Activated CD4-positive, alpha-beta T cell treated with anti-CD3 and anti-CD28 coated beads, Interleukin-2, amount 10 ng/mL, durations not matched to agents 24 days and 14 days (primary cell): Measurements from ENCODE around the gene NDUFB10. TPM values are rescaled to one million over a fixed set of nuclear protein-coding genes. Genes with fewer than 3 reads are reported as not detected.
"Not testable (repeated sequence)": the region's sequence is repeated elsewhere in the genome, so short reads cannot be mapped to it uniquely, and the experiment has no call there.

ENCODE experiments used
- DNase-seq: peaks from one replicate; pipeline ENCODE4 v3.0.0; 2022
- H3K27ac Mint-ChIP-seq: one replicate; pipeline ENCODE4 v1.8.0; 2022; ENCODE audit warnings: mild to moderate bottlenecking, mixed read lengths
- H3K27me3 Mint-ChIP-seq: one replicate; pipeline ENCODE4 v1.8.0; 2022; ENCODE audit warnings: mixed read lengths
- H3K36me3 Mint-ChIP-seq: one replicate; pipeline ENCODE4 v1.8.0; 2022; ENCODE audit warnings: low read depth, mild to moderate bottlenecking, mixed read lengths
- H3K4me1 Mint-ChIP-seq: one replicate; pipeline ENCODE4 v1.8.0; 2021; ENCODE audit warnings: mixed read lengths
- H3K4me3 Mint-ChIP-seq: one replicate; pipeline ENCODE4 v1.8.0; 2022; ENCODE audit warnings: mild to moderate bottlenecking, moderate library complexity, mixed read lengths
- H3K9me3 Mint-ChIP-seq: one replicate; pipeline ENCODE4 v1.8.0; 2021; ENCODE audit warnings: mixed read lengths
- intact Hi-C: fragments of 100-400 bp; cut with micrococcal nuclease; formaldehyde crosslinking; loops from one replicate; pipeline ENCODE4 v1.15.1; 2023
- total RNA-seq: library from RNA; stranded (reverse); gene quantifications from 2 replicates; pipeline ENCODE4 v1.2.3, GENCODE V29; 2022

The NDUFB10 gene
- total RNA-seq, 1 donor from 2014 or later, result 141 TPM

DNA sequence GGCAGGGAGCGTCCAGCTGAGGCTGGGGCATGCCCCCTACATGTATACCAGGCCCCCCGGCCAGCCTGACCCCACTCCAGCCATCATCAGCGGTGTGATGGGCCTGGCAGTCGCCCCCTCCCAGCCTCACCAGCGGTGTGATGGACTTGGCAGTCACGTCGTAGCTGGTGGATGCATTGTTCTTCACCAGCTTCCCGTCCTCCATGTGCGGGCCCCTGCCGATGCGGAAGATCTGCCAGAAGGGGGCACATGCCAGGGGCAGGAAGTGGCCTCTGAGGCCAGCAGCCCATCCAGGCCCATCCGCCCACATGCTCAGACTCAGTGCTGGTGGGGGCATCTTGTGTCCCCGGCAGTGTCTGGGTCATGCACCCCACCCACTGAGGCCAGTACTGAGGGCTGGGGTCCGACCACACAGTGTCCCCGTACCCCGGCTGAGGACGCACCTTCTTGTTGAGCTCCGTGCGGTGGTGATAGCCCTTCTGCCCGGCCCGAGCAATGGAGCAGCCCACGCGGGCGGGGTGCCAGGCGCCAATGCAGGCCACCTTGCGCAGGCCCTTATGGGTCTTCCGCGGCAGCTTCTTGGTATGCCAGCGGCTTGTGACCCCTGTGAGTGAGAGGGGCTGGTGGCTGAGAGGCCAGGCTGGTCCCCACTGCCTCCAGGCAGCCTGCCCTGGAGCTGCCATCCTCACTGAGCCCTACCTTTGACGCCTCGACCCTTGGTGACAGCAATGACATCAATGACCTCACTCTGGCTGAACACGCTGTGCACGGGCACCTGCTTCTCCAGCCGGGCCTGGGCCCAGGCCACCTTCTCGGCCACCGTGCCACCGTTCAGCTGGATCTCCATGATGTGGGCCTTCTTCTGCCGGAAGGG lies 12.6 kb upstream of the NDUFB10 start:
- no peak overlapping the region for H3K27ac Mint-ChIP-seq
- peaks cover 3% of the 10 kb centered on the region for H3K27me3 Mint-ChIP-seq
- DNase-seq, result no peak
- H3K4me1 Mint-ChIP-seq, result peaks cover 18% of the 10 kb centered on the region
- H3K36me3 Mint-ChIP-seq, result no peaks in the 10 kb centered on the region
- no peak overlapping the region for H3K4me3 Mint-ChIP-seq
- intact Hi-C loops, result no loop called here
- H3K9me3 Mint-ChIP-seq, result no peaks in the 10 kb centered on the region

DNA sequence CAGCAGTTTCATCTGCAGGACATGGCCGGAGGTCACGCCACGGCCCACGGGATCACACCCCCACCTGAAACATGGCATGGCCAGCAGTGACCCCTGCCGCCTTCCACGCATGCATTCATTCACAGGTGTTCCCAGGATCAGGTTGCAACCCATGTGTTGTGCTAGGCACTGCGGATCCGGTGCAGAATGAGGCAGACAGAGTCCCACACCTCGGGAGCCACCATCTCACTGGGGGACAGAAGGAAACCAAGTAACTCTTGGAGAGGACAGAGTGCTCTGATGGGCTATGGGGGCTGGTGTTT lies 12.0 kb upstream of the NDUFB10 start:
- H3K36me3 Mint-ChIP-seq, result no peaks in the 10 kb centered on the region
- H3K27me3 Mint-ChIP-seq, result peaks cover 3% of the 10 kb centered on the region
- no peak overlapping the region for H3K27ac Mint-ChIP-seq
- no peak overlapping the region for H3K4me3 Mint-ChIP-seq
- peaks cover 13% of the 10 kb centered on the region for H3K4me1 Mint-ChIP-seq
- H3K9me3 Mint-ChIP-seq, result no peaks in the 10 kb centered on the region
- intact Hi-C loops, result no loop called here
- DNase-seq, result no peak

DNA sequence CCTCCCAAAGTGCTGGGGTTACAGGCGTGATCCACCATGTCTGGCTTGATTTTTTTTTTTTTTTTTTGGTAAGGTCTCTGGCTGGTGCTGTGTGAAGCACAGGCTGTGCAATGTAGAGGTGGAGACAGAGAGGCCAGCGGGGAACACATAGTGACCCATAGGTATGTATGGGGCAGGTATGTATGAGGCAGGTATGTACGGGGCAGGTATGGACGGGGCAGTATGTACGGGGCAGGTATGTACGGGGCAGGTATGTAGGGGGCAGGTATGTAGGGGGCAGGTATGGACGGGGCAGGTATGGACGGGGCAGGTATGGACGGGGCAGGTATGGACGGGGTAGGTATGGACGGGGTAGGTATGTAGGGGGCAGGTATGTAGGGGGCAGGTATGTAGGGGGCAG lies 9.8 kb upstream of the NDUFB10 start:
- Mint-ChIP-seq H3K36me3 (no peaks in the 10 kb centered on the region), H3K9me3 (no peaks in the 10 kb centered on the region), H3K27me3 (peaks cover 3% of the 10 kb centered on the region), H3K4me3 (no peak overlapping the region), H3K27ac (no peak overlapping the region), H3K4me1 (peaks cover 3% of the 10 kb centered on the region)
- intact Hi-C loops, result no loop called here
- no peak for DNase-seq

DNA sequence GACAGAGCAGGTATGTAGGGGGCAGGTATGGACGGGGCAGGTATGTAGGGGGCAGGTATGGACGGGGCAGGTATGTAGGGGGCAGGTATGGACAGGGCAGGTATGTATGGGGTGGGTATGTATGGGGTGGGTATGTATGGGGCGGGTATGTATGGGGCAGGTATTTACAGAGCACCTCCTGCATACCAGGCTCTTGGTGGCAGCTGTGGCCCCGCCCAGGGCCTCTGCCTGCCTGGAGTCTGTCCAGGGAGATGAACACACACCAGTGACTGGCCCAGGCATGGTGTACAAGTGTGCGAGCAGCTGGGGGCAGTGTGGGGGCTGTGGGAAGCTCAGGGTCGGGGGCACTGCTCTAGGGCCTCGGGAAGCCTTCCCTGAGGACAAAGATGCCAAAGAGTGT lies 9.3 kb upstream of the NDUFB10 start:
- intact Hi-C loops, result no loop called here
- Mint-ChIP-seq H3K4me1 (peaks cover 2% of the 10 kb centered on the region), H3K27me3 (peaks cover 3% of the 10 kb centered on the region), H3K27ac (no peak overlapping the region), H3K9me3 (no peaks in the 10 kb centered on the region), H3K4me3 (no peak overlapping the region), H3K36me3 (no peaks in the 10 kb centered on the region)
- no peak for DNase-seq

GRCh38 chr16:1950559-1950958 lies 8.8 kb upstream of the NDUFB10 start:
- DNase-seq, result no peak
- peaks cover 3% of the 10 kb centered on the region for H3K27me3 Mint-ChIP-seq
- no peaks in the 10 kb centered on the region for H3K9me3 Mint-ChIP-seq
- intact Hi-C loops, result no loop called here
- peaks cover 2% of the 10 kb centered on the region for H3K4me1 Mint-ChIP-seq
- no peaks in the 10 kb centered on the region for H3K36me3 Mint-ChIP-seq
- no peak overlapping the region for H3K27ac Mint-ChIP-seq
- no peak overlapping the region for H3K4me3 Mint-ChIP-seq

GRCh38 chr16:1953734-1954133 lies 5.6 kb upstream of the NDUFB10 start:
- no peak for DNase-seq
- Mint-ChIP-seq H3K4me3 (no peak overlapping the region), H3K27me3 (no peaks in the 10 kb centered on the region), H3K4me1 (peaks cover 4% of the 10 kb centered on the region), H3K9me3 (no peaks in the 10 kb centered on the region), H3K27ac (no peak overlapping the region), H3K36me3 (no peaks in the 10 kb centered on the region)
- intact Hi-C loops, result no loop called here

- Mint-ChIP-seq H3K36me3 (peaks cover 27% of the 10 kb centered on the region), H3K4me1 (peaks cover 27% of the 10 kb centered on the region)
- DNase-seq, H3K27me3 Mint-ChIP-seq, H3K9me3 Mint-ChIP-seq, intact Hi-C loops, H3K27ac Mint-ChIP-seq, H3K4me3 Mint-ChIP-seq: not testable (repeated sequence)
These were observed 1.8 kb upstream of the NDUFB10 start for GRCh38 chr16:1957434-1958142.

DNA sequence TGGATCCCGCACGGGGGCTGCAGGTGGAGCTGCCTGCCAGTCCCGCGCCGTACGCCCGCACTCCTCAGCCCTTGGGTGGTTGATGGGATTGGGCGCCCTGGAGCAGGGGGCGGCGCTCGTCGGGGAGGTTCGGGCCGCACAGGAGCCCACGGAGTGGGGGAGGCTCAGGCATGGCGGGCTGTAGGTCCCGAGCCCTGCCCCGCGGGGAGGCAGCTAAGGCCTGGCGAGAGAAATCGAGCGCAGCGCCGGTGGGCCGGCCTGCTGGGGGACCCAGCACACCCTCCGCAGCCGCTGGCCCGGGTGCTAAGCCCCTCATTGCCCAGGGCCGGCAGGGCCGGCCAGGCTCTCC lies 1.2 kb upstream of the NDUFB10 start:
- H3K4me3 Mint-ChIP-seq, H3K9me3 Mint-ChIP-seq, intact Hi-C loops, H3K27ac Mint-ChIP-seq, DNase-seq, H3K27me3 Mint-ChIP-seq: not testable (repeated sequence)
- H3K4me1 Mint-ChIP-seq, result peaks cover 26% of the 10 kb centered on the region
- H3K36me3 Mint-ChIP-seq, result peaks cover 32% of the 10 kb centered on the region

GRCh38 chr16:1958715-1959268 lies 546 bp upstream of the NDUFB10 start:
- intact Hi-C loops, result loop anchor here (1.0 kb wide), 1 partner anchor 15 kb away; the partner anchor contains the start of gene MSRB1
- Mint-ChIP-seq H3K4me3 (peak overlapping the region; percentile 99), H3K9me3 (no peaks in the 10 kb centered on the region), H3K36me3 (peaks cover 39% of the 10 kb centered on the region), H3K4me1 (peaks cover 29% of the 10 kb centered on the region), H3K27ac (peak overlapping the region; percentile 96), H3K27me3 (no peaks in the 10 kb centered on the region)
- no peak for DNase-seq

DNA sequence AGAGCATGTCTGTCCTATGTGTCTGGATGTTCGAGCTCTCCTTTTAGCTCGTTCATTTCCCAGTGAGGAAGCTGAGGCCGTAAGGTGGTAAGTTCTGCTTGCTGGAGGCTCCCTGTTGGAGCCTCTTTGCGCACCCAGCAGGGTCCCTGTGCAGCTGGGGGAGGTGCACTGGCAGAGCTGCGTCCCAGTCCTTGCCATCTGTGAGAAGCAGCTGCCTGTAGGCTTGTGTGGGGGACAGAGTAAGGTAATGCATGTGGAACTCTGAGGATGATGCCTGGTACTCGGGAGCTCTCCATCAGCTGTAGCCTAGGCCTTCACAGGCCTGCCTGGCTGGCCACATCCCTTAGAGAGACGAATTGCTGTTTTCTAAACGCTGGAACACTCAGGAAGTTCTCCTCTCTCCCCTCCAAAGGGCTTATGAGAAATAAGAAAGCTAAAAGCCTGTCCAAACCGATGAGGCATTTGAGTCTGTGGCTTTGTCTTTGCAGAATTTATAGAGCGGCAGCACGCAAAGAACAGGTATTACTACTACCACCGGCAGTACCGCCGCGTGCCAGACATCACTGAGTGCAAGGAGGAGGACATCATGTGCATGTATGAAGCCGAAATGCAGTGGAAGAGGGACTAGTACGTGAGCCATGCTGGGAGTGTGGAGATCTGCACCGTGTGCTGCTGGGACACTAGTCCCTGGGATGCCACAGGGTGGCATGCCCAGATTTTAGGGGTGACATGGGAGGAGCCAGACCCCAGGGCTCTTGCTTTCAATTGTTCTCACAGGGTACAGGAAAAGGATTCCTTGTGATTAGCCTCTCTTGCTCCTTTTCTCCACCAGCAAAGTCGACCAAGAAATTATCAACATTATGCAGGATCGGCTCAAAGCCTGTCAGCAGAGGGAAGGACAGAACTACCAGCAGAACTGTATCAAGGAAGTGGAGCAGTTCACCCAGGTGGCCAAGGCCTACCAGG lies 1.6 kb downstream of the NDUFB10 start:
- Mint-ChIP-seq H3K4me3 (peak overlapping the region; percentile 99), H3K27ac (peak overlapping the region; percentile 96), H3K27me3 (no peaks in the 10 kb centered on the region), H3K36me3 (peaks cover 55% of the 10 kb centered on the region), H3K4me1 (peaks cover 35% of the 10 kb centered on the region), H3K9me3 (no peaks in the 10 kb centered on the region)
- DNase-seq, result peak; percentile 73
- intact Hi-C loops, result no loop called here

- intact Hi-C loops, result no loop called here
- Mint-ChIP-seq H3K9me3 (no peaks in the 10 kb centered on the region), H3K27ac (peak overlapping the region; percentile 63), H3K36me3 (peaks cover 55% of the 10 kb centered on the region), H3K4me3 (peak overlapping the region; percentile 68), H3K4me1 (peaks cover 35% of the 10 kb centered on the region), H3K27me3 (no peaks in the 10 kb centered on the region)
- no peak for DNase-seq
These were observed 2.3 kb downstream of the NDUFB10 start for GRCh38 chr16:1961651-1962067.

DNA sequence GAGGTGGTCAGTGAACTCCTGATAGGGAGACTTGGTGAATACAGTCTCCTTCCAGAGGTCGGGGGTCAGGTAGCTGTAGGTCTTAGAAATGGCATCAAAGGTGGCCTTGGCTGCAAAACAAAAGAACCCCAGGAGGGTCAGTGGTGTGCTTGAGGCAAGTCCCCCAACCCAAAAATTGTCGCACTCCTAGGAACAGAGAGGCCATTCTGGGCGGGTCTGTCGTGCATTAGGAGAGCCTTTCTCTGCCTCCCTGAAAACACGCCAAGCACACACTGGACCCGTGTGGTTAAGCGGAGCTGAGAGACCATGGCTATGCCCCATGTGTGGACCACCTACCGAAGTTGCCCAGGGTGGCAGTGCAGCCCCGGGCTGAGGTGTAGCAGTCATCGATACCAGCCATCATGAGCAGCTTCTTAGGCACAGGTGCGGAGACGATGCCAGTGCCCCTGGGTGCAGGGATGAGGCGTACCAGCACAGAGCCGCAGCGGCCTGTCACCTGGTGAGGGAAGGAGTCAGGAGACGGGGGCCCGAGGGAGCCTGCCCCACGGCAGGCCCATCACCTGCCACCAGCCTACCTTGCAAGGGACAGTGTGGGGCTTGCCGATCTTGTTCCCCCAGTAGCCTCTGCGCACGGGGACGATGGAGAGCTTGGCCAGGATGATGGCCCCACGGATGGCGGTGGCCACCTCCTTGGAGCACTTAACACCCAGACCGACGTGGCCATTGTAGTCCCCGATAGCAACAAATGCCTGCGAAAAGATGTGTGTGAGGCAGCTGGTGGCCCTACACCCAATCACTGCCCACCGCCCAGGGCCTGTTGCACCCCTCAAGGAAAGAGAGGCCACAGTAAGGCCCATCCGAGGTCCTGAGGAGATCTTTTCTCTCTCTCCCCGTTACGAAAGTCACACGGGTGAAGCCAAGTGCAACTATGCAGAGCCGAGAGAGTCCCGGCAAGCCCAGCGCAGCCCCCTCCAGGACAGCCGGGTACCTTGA lies 3.1 kb downstream of the NDUFB10 start:
- H3K27me3 Mint-ChIP-seq, intact Hi-C loops, H3K9me3 Mint-ChIP-seq, DNase-seq: not testable (repeated sequence)
- Mint-ChIP-seq H3K36me3 (peaks cover 55% of the 10 kb centered on the region), H3K27ac (peak overlapping the region; percentile 97), H3K4me1 (peaks cover 34% of the 10 kb centered on the region), H3K4me3 (peak overlapping the region; percentile 99)
